Endodermal cell (in vitro differentiated cells): ENCODE data around the gene HOXA5. TPM values are rescaled to one million over a fixed set of nuclear protein-coding genes. Genes with fewer than 3 reads are reported as not detected.

Experiments
- DNase-seq: peaks from one replicate; pipeline ENCODE4 v3.0.0-alpha.2; 2017
- H3K27ac ChIP-seq: 2 replicates; pipeline ENCODE4 v1.5.1; 2013; ENCODE audit warnings: mild to moderate bottlenecking, low read depth, low read length, moderate library complexity
- H3K27me3 ChIP-seq: 2 replicates; pipeline ENCODE4 v1.6.1; 2013; ENCODE audit warnings: mild to moderate bottlenecking, low read length, moderate library complexity; ENCODE audit not compliant: insufficient read depth, control insufficient read depth, poor library complexity, severe bottlenecking
- H3K36me3 ChIP-seq: 2 replicates; pipeline ENCODE4 v1.7.0; 2013; ENCODE audit warnings: mild to moderate bottlenecking, low read length, moderate library complexity; ENCODE audit not compliant: control insufficient read depth, insufficient read depth
- H3K4me1 ChIP-seq: one replicate; pipeline ENCODE4 v1.7.0; 2013; ENCODE audit warnings: low read length; ENCODE audit not compliant: control insufficient read depth, insufficient read depth
- H3K4me3 ChIP-seq: 2 replicates; pipeline ENCODE4 v1.5.1; 2013; ENCODE audit warnings: mild to moderate bottlenecking, low read length, moderate library complexity
- H3K9ac ChIP-seq: 2 replicates; pipeline ENCODE4 v1.6.1; 2013; ENCODE audit warnings: mild to moderate bottlenecking, low read length, moderate library complexity; ENCODE audit not compliant: poor library complexity, severe bottlenecking; ENCODE audit errors: extremely low read depth
- H3K9me3 ChIP-seq: 2 replicates; pipeline ENCODE4 v1.6.1; 2013; ENCODE audit warnings: mild to moderate bottlenecking, low read length, moderate library complexity; ENCODE audit not compliant: control insufficient read depth
- H3K27ac Mint-ChIP-seq: 2 replicates; pipeline ENCODE4 v1.8.0; 2020; ENCODE audit warnings: mixed read lengths
- H3K27me3 Mint-ChIP-seq: 2 replicates; pipeline ENCODE4 v1.8.0; 2021; ENCODE audit warnings: mild to moderate bottlenecking, mixed read lengths; ENCODE audit not compliant: insufficient read depth
- H3K36me3 Mint-ChIP-seq: 2 replicates; pipeline ENCODE4 v1.8.0; 2020; ENCODE audit warnings: low read depth, mixed read lengths
- H3K4me1 Mint-ChIP-seq: 2 replicates; pipeline ENCODE4 v1.8.0; 2020; ENCODE audit warnings: mixed read lengths
- H3K4me3 Mint-ChIP-seq: 2 replicates; pipeline ENCODE4 v1.8.0; 2020; ENCODE audit warnings: mild to moderate bottlenecking, moderate library complexity, mixed read lengths
- H3K9me3 Mint-ChIP-seq: 2 replicates; pipeline ENCODE4 v1.8.0; 2020; ENCODE audit warnings: mild to moderate bottlenecking, mixed read lengths
- WGBS, 2 experiments: methylation state at CpG; one replicate each; pipeline versions ENCODE4 v1.1.5 to v1.1.7; 2013; ENCODE audit warnings: missing lambda C conversion rate in 2 of 2, mixed read lengths in 1 of 2; ENCODE audit not compliant: insufficient coverage in 1 of 2, insufficient read length in 1 of 2; 5-methylcytosine and 5-hydroxymethylcytosine counted together
- total RNA-seq, 2 donors: library from RNA; stranded (reverse); fragmentation: NEBNext Ultra II Directional in 1 of 2; extraction: Animal tissue kit (Norgen Biotek cat#: 25700) in 1 of 2; gene quantifications; 2 replicates in 1 of 2; 3 replicates in 1 of 2; pipeline ENCODE4 v1.2.1, GENCODE V29; 2021
- TF ChIP-seq, protein P1 (sequence below): fragments of 200-600 bp; sonication (generic); conservative IDR thresholded peaks from 2 replicates; pipeline ENCODE4 v1.5.0; 2021; ENCODE audit warnings: antibody characterized with exemption, mild to moderate bottlenecking

The HOXA5 gene
- total RNA-seq, 2 donors from 2014 or later: not detected

DNA sequence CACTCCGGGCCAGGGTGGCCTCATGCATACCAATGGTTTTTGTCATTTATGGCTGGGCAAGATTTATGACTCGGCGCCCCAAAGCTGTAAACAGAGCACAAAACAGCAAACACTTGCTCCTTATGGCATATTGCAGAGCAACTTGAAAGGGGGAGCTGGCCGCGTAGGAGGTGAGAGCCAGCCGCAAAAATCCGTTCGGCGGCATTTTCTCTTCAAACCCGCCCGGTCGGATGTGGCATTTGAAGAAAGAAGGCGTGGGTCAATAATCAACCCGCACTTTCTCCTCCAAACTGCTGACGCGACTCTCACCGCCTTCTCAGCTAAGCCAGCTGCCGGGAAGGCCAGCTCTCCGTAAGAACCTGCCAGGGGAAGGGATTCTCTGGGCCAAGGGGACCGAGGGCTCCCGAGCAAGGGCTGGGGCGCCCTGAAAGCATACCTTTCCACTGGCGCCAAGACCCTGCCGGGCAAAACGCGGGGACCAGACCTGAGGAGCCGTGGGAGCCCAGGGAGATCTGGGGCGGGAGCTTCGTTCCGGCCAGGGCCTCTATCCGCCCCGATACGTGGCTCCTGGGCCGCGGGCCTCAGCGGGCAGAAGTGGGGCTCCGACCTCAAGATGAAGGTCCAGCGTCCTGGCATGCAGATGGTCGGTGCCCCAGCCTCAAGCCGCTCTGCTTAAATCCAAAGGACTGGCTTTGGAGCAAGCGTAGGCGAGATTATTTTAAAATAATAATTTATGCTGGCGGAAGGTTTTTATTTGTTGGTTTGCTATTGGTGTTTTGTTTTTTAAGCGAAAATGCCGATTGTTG is 28.1 kb downstream of the HOXA5 start:
- H3K4me3 Mint-ChIP-seq: no peak overlapping the region
- 3 to 4% methylated on average over 28 to 45 of the region's 45 CpGs for WGBS, 2 experiments
- H3K9ac ChIP-seq: no peak overlapping the region
- H3K4me1 ChIP-seq: no peaks in the 10 kb centered on the region
- peaks cover 95% of the 10 kb centered on the region for H3K27me3 Mint-ChIP-seq
- H3K9me3 Mint-ChIP-seq: no peaks in the 10 kb centered on the region
- DNase-seq: peak; percentile 77
- H3K9me3 ChIP-seq: no peaks in the 10 kb centered on the region
- no peaks in the 10 kb centered on the region for H3K36me3 ChIP-seq
- H3K27me3 ChIP-seq: peaks cover 97% of the 10 kb centered on the region
- no peak overlapping the region for H3K4me3 ChIP-seq
- peaks cover 5% of the 10 kb centered on the region for H3K4me1 Mint-ChIP-seq
- H3K36me3 Mint-ChIP-seq: no peaks in the 10 kb centered on the region
- H3K27ac ChIP-seq: no peak overlapping the region
- TF ChIP-seq, protein P1, sequence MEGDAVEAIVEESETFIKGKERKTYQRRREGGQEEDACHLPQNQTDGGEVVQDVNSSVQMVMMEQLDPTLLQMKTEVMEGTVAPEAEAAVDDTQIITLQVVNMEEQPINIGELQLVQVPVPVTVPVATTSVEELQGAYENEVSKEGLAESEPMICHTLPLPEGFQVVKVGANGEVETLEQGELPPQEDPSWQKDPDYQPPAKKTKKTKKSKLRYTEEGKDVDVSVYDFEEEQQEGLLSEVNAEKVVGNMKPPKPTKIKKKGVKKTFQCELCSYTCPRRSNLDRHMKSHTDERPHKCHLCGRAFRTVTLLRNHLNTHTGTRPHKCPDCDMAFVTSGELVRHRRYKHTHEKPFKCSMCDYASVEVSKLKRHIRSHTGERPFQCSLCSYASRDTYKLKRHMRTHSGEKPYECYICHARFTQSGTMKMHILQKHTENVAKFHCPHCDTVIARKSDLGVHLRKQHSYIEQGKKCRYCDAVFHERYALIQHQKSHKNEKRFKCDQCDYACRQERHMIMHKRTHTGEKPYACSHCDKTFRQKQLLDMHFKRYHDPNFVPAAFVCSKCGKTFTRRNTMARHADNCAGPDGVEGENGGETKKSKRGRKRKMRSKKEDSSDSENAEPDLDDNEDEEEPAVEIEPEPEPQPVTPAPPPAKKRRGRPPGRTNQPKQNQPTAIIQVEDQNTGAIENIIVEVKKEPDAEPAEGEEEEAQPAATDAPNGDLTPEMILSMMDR: no peak
- H3K27ac Mint-ChIP-seq: no peak overlapping the region

- no peak for DNase-seq
- H3K27ac ChIP-seq: no peak overlapping the region
- H3K9ac ChIP-seq: no peak overlapping the region
- H3K9me3 ChIP-seq: peaks cover under 1% of the 10 kb centered on the region
- peaks cover 95% of the 10 kb centered on the region for H3K27me3 Mint-ChIP-seq
- H3K4me3 Mint-ChIP-seq: no peak overlapping the region
- H3K27ac Mint-ChIP-seq: no peak overlapping the region
- H3K4me3 ChIP-seq: no peak overlapping the region
- no peaks in the 10 kb centered on the region for H3K36me3 Mint-ChIP-seq
- H3K36me3 ChIP-seq: no peaks in the 10 kb centered on the region
- TF ChIP-seq, protein P1: no peak
- no peaks in the 10 kb centered on the region for H3K9me3 Mint-ChIP-seq
- 0 to 6% methylated on average over 2 to 6 of the region's 6 CpGs for WGBS, 2 experiments
- peaks cover 5% of the 10 kb centered on the region for H3K4me1 Mint-ChIP-seq
- H3K4me1 ChIP-seq: no peaks in the 10 kb centered on the region
- H3K27me3 ChIP-seq: peaks cover 97% of the 10 kb centered on the region
These were observed 28.6 kb downstream of the HOXA5 start for GRCh38 chr7:27114881-27115220.

- WGBS, 2 experiments: 0% methylated on average over 6 to 12 of the region's 26 CpGs
- Mint-ChIP-seq H3K27me3 (peaks cover 95% of the 10 kb centered on the region), H3K4me1 (peaks cover 5% of the 10 kb centered on the region), H3K36me3 (no peaks in the 10 kb centered on the region), H3K27ac (no peak overlapping the region), H3K9me3 (no peaks in the 10 kb centered on the region), H3K4me3 (no peak overlapping the region)
- TF ChIP-seq, protein P1: no peak
- Histone ChIP-seq H3K9me3 (peaks cover 4% of the 10 kb centered on the region), H3K36me3 (no peaks in the 10 kb centered on the region), H3K4me3 (no peak overlapping the region), H3K27ac (peak overlapping the region; percentile 77), H3K4me1 (no peaks in the 10 kb centered on the region), H3K9ac (no peak overlapping the region), H3K27me3 (peaks cover 97% of the 10 kb centered on the region)
- no peak for DNase-seq
These were observed 29.3 kb downstream of the HOXA5 start for GRCh38 chr7:27113991-27114769.
